Stimulated activated CD8-positive, alpha-beta memory T cell treated with anti-CD3 and anti-CD28 coated beads, Interleukin-12 subunit alpha, Interleukin-12 subunit beta, amount 100 ng/mL, for 24 hours (primary cell): ENCODE data around the gene YARS1.

ENCODE experiments used
- DNase-seq: peaks from one replicate; pipeline ENCODE4 v3.0.0-alpha.2; 2020; ENCODE audit errors: extremely low read depth

The YARS1 gene

GRCh38 chr1:32744071-32744425, 73.1 kb downstream of the YARS1 start:
- no peak for DNase-seq

GRCh38 chr1:32743380-32744070, 73.6 kb downstream of the YARS1 start:
- DNase-seq, result no peak

DNA sequence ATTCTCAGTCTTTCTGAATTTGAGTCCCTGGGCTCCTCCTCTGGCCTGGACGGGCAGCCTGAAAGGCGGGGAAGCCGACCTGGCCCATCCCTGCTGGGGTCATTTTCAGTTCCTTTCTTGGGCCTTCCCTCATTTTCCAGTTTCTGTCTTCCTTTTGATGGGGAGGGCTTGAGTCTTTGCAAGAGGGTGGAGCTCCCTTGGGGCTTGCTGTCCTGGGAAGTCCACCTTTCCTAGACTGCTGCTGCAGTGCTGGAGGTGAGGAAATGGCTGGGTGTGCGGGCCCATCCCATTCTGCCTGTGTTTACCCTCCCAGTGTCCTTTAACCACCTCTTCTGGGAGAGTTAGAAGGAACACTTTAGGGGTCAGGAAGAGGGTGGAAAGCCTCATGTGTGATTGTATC, 74.2 kb downstream of the YARS1 start:
- DNase-seq, result no peak

GRCh38 chr1:32742199-32742947, 74.8 kb downstream of the YARS1 start:
- DNase-seq, result no peak

DNA sequence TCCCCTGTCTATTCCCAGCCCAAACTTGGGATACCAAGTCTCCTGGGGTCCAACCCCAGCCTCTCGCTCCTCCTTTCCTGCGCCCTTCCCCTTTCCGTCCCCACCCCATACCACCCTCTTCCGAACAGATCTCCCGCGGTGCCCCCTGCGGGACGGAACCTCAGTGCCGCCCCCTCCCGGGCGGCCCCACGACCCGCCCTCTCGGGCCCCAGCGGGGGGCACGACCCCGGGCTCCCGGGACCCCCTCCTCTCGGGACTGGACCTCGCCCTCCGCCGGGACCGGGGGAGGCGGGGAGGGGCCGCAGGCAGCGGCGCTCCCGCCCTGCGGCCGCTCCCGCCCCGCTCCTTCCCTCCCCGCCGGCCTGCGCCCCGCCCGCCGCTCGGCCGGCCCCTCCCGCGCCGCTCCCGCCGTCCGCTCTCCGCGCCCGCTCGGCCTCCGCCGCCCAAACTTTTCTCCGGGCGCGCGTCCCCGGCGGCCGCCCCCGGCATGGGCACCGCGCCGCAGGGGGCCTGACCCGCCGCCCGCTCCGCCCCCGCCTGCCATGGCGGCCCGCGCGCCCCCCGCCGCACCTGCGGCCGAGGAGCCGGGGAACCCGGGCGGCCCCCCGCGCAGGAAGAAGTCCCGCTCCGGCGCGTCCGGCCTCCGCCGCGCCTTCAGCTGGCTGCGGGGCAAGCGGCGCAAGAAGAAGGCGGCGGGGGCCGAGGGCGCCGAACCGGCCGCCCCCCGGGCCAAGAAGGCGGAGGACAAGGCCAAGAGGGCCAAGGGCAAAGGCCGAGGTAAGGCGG, 75.6 kb downstream of the YARS1 start:
- no peak for DNase-seq

- no peak for DNase-seq
Observed at GRCh38 chr1:32741059-32741412, 76.1 kb downstream of the YARS1 start.

- no peak for DNase-seq
Observed at GRCh38 chr1:32736812-32737791, 80.1 kb downstream of the YARS1 start.

DNA sequence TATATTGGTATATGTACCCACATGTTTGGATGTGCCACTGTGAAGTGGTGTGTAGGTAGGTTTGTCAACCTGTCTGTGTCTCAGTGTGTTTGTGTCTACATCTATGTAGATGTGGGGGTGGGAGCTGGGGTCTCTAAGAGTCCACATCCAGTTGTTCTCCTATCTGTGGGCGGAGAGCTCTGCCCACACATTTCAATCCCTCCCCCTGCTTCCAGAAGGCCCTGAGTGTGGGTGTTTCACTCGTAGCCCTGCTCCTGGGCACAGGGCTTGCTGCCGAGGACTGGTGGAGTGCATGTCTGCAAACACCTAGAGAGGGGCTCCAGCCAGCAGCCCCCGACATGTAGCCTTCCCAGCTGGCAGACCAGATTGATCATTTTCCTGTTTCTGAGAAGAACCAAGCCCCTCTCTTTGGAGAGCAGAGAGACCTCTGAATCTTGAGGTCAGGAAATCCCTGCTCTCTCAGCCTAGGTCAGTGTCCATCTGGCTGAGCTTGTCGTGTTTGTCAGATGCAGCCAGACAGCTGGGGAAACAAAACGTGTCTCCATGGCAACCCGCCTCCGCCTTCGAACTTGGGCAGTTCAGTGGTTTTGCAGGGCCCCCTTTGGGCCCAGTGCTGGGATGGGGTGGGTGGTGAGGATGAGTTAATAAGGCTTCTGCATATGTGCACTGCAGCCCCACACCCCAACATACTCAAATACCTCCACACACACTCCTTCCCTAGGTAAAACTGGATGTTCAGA, 83.4 kb downstream of the YARS1 start:
- DNase-seq, result no peak

DNA sequence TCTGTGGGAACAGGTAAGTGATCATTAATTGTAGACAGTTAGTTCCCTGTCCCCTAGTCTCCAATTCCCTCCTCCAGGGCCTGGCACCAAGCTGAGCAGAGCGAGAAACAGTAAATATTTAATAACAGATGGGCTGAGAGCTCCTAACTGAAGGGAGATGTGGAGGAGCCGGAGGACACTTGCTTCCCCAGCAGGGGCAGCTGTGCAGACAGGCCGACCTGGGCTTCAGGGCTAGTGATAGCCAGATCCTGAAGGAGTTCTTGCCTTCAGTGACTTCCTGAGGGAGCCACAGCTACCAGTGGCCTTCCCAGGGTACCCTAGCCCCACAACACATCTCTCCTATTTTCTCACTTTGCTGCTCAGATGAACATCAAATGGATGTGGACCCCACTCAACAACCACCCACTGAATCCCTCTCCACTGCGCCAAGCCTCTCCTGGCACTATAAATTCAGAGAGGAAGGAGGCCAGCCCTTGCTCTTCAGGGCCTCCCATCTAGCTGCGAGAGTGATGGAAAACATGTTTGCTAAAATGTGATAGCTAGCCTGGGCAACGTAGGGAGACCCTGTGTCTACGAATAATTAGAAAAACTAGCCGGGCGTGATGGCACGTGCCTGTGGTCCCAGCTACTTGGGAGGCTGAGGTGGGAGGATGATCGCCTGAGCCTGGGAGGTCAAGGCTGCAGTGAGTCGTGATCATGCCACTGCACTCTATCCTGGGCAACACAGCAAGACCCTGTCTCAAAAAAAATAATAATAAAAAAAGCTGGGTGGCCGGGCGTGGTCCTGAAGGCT, 87.7 kb downstream of the YARS1 start:
- DNase-seq, result no peak

GRCh38 chr1:32728413-32729077, 88.6 kb downstream of the YARS1 start:
- DNase-seq, result no peak

DNA sequence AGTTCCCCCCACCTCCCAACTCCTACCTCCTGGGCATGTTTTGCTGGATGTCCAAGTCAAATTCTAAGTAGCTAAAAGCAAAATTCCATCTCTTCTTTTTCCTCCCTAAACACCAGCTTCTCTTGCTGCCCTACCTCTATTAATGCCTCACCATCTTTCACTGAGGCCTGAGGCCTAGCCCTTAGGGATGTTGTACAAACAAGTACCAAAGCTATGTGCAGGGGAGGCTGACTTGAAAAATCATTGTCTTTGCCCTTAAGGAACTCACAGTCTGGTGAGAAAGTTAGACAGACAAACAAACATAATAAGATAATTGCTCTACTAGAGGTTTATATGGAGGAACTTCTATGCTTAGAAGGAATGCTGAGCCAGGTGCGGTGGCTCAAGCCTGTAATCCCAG, 89.3 kb downstream of the YARS1 start:
- no peak for DNase-seq

DNA sequence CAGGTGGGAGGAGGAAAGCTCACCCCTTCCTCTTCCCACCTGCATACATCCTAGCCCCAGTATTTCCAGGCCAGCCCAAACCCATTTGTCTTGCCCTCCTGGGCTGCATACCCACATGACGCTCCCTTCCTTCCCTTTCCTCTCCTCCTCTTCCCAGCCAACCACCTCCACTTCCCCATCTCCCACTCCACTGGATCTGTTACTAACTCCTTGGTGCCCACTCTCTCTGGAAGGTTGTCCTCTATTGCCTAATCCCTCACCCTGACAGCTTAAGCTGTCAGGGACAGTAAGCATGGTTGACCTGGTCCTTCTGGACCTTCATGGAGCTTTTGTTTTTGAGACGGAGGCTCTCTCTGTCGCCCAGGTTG, 91.6 kb downstream of the YARS1 start:
- DNase-seq, result no peak
